A673 (cell line): ENCODE measurements around the gene TENM3.

Source experiments
- CTCF ChIP-seq: fragments of 300-800, 200-600 bp; sonication (generic); conservative IDR thresholded peaks from 2 replicates; pipeline ENCODE4 v1.5.1; 2017; ENCODE audit warnings: low read depth, mild to moderate bottlenecking, antibody characterized with exemption, low read length, moderate library complexity, mixed read lengths
- EZH2 ChIP-seq: fragments of 200-600 bp; sonication (generic); IDR thresholded peaks from 2 replicates; pipeline ENCODE4 v1.6.1; 2017; ENCODE audit warnings: borderline replicate concordance, low read depth, mild to moderate bottlenecking, mixed read lengths, antibody characterized with exemption, low read length; ENCODE audit not compliant: poor library complexity, severe bottlenecking

GRCh38 chr4:182293691-182294255, 50.6 kb downstream of the TENM3 start:
- TF ChIP-seq CTCF: no peak
- TF ChIP-seq EZH2: no peak
